ENCODE results near the gene PIGQ. TPM values are rescaled to one million over a fixed set of nuclear protein-coding genes. Genes with fewer than 3 reads are reported as not detected.

PIGQ gene
- total RNA-seq, 2 experiments from 2014 or later, result 22.8 to 27.0 TPM

DNA sequence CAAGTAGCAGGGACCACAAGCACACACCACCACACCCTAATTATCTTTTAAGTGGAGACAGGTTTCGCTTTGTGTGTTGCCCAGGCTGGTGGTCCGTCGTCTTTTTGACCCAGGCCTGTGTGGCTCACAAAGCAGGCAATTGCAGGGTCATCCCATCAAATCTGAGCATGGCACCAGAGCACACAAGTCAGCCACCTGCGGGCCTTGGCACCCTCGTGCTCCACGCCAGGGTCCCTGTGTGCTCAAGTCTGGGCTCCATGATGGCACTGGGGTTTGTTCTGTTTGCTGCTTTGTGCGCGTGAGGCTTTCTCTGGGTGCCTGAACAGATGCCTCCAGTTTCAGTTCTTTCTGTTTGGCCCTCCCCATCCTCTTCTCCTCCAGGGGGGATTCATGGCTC is 44.6 kb upstream of the PIGQ start:
- ChIA-PET POLR2A (interaction anchor here (0.9 kb wide), 1 partner anchor 65 kb away, joined by 3 read pairs; no protein-coding TSS in a partner anchor), CTCF (no interaction called here)
- no peak for DNase-seq
- no peaks in the 10 kb centered on the region for H3K36me3 ChIP-seq (ENCODE audit: insufficient read depth, low read length)
- H3K36me3 Mint-ChIP-seq (ENCODE audit: low read depth), result no peaks in the 10 kb centered on the region
- no peaks in the 10 kb centered on the region for H3K9me3 ChIP-seq (ENCODE audit: control insufficient read depth in 1 of 2, insufficient read depth in 1 of 2, low read length in 2 of 2)
- no peaks in the 10 kb centered on the region for H3K27me3 Mint-ChIP-seq
- no peak for TF ChIP-seq CTCF (IDR thresholded peaks at IDR 0.05)
- no peak for ATAC-seq (ENCODE audit: poor library complexity)
- H3K27me3 ChIP-seq (ENCODE audit: control insufficient read depth in 1 of 2, insufficient read depth in 2 of 2, low read length in 2 of 2), result no peaks in the 10 kb centered on the region
- intact Hi-C loops (cut with DNase I, micrococcal nuclease), result loop anchor here (5.0 kb wide), 4 partner anchors 87 to 298 kb away; partner anchors contain the start of genes LUC7L (in 1 of the 2), PGAP6 (in 1 of the 2) and RAB11FIP3 (in 1 of the 2)
- H3K9me3 Mint-ChIP-seq, result no peaks in the 10 kb centered on the region
- no peak overlapping the region for H3K27ac ChIP-seq (ENCODE audit: low read depth in 1 of 2, low read length in 2 of 2)
- H3K4me1 Mint-ChIP-seq (ENCODE audit: low read depth), result peaks cover 21% of the 10 kb centered on the region
- peak overlapping the region; percentile 70 for H3K4me3 Mint-ChIP-seq
- H3K4me1 ChIP-seq (ENCODE audit: insufficient read depth, low read length), result peaks cover 41% of the 10 kb centered on the region
- H3K4me3 ChIP-seq (ENCODE audit: low read length), result no peak overlapping the region
- peak overlapping the region; percentile 80 for H3K27ac Mint-ChIP-seq

DNA sequence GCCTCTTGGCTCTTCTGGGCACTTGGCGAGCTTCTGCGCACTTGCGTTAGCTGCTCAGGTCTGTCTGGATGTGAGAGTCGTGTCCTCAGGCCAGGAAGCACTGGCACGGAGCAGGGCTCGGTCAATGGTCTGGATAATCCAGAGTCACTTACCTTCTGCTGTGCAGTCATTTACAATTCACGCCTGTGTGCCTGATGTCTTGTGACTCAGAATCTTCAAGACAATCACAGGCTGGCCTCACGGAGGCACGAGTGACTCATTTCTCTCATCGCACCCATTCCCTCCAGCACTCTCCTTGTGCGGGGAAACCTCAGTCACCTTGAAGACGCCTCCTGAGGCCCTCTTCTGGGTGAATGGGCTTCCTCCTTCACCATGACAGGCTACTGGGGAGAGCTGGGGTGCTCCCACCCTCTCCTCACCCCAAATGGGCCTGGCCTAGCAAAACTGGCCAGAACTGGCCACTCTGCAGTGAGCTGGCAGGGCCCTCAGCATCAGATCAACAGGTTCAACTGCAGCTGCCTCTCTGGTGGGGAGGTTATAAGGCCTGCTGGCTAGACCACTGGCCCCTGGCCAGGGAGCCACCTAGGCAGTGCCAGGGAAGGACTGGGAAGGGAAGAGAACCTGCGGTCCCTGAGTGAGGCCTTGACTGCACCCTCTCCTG is 44.1 kb upstream of the PIGQ start:
- ATAC-seq (ENCODE audit: poor library complexity) (no peak), DNase-seq (peak in 11 of 14 experiments; percentile 26 to 69 (median 46))
- TF ChIP-seq CTCF (IDR thresholded peaks at IDR 0.05), result no peak
- Histone ChIP-seq H3K27me3 (ENCODE audit: control insufficient read depth in 1 of 2, insufficient read depth in 2 of 2, low read length in 2 of 2) (no peaks in the 10 kb centered on the region), H3K4me3 (ENCODE audit: low read length) (no peak overlapping the region), H3K9me3 (ENCODE audit: control insufficient read depth in 1 of 2, insufficient read depth in 1 of 2, low read length in 2 of 2) (no peaks in the 10 kb centered on the region), H3K4me1 (ENCODE audit: insufficient read depth, low read length) (peaks cover 46% of the 10 kb centered on the region), H3K36me3 (ENCODE audit: insufficient read depth, low read length) (no peaks in the 10 kb centered on the region), H3K27ac (ENCODE audit: low read depth in 1 of 2, low read length in 2 of 2) (no peak overlapping the region)
- H3K36me3 Mint-ChIP-seq (ENCODE audit: low read depth), result no peaks in the 10 kb centered on the region
- H3K9me3 Mint-ChIP-seq, result no peaks in the 10 kb centered on the region
- ChIA-PET CTCF (no interaction called here), POLR2A (interaction anchor here (0.9 kb wide), 1 partner anchor 65 kb away, joined by 3 read pairs; no protein-coding TSS in a partner anchor)
- intact Hi-C loops (cut with DNase I, micrococcal nuclease), result loop anchor here (5.0 kb wide), 4 partner anchors 87 to 298 kb away; partner anchors contain the start of genes LUC7L (in 1 of the 2), PGAP6 (in 1 of the 2) and RAB11FIP3 (in 1 of the 2)
- peaks cover 25% of the 10 kb centered on the region for H3K4me1 Mint-ChIP-seq (ENCODE audit: low read depth)
- peak overlapping the region; percentile 80 for H3K27ac Mint-ChIP-seq
- no peaks in the 10 kb centered on the region for H3K27me3 Mint-ChIP-seq
- peak overlapping the region; percentile 70 for H3K4me3 Mint-ChIP-seq

DNA sequence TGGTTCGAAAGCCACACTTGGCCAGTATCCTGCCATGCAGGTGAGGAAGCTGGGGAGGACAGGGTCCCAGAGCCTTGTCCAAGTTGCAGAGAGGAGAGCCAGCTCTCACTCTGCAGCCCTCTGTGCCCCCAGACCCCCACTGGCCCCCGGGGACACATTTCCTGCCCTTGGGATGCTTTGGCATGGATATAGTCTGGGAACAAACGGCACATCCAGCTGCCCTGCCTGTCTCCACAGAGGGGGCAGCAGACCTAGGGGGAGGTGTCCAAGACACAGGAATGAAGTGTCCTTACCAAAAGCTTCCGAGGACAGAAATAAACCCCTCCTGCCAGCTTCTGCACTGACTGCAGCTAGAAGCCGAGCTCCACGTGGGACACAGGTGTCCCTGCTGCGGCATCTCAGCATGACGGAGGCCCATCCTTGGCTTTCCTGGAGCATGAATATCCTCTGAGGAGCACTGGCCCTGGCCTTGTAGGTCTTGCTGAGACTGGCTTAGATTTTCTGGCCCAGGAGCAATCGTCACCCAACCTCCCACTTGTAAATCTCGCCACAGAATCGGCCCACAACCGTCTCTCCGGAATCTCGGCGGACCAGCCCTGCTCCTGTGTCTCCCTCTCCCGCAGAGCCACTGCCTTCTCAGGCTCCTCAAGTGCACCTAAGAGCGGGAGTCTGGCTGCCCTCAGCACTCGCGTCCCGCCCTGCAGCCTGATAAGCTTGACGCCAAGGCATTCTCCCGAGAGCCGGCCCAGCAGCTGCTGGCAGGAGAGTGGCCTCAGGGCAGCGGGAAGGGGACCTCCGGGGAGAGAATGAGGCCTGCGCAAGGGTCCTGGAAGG is 43.4 kb upstream of the PIGQ start:
- Histone ChIP-seq H3K9me3 (ENCODE audit: control insufficient read depth in 1 of 2, insufficient read depth in 1 of 2, low read length in 2 of 2) (no peaks in the 10 kb centered on the region), H3K27me3 (ENCODE audit: control insufficient read depth in 1 of 2, insufficient read depth in 2 of 2, low read length in 2 of 2) (no peaks in the 10 kb centered on the region), H3K27ac (ENCODE audit: low read depth in 1 of 2, low read length in 2 of 2) (peak overlapping the region; percentile 73 to 80), H3K36me3 (ENCODE audit: insufficient read depth, low read length) (no peaks in the 10 kb centered on the region), H3K4me1 (ENCODE audit: insufficient read depth, low read length) (peaks cover 48% of the 10 kb centered on the region), H3K4me3 (ENCODE audit: low read length) (peak overlapping the region; percentile 78)
- no peaks in the 10 kb centered on the region for H3K27me3 Mint-ChIP-seq
- peak overlapping the region; percentile 87 for H3K4me3 Mint-ChIP-seq
- peak overlapping the region; percentile 80 for H3K27ac Mint-ChIP-seq
- intact Hi-C loops (cut with DNase I, micrococcal nuclease), result loop anchor here (1.0 to 5.0 kb wide), 7 partner anchors 43 to 299 kb away; partner anchors contain the start of genes LUC7L (in 1 of the 2), METTL26 (in 1 of the 2), PGAP6 (in 1 of the 2) and PIGQ (in 1 of the 2)
- H3K4me1 Mint-ChIP-seq (ENCODE audit: low read depth), result peaks cover 25% of the 10 kb centered on the region
- no peaks in the 10 kb centered on the region for H3K9me3 Mint-ChIP-seq
- DNase-seq, result peak in 1 of 14 experiments; percentile 12
- CTCF ChIA-PET, result no interaction called here
- no peaks in the 10 kb centered on the region for H3K36me3 Mint-ChIP-seq (ENCODE audit: low read depth)
- POLR2A ChIA-PET, result interaction anchor here (0.6 to 1.2 kb wide), 7 partner anchors 44 to 262 kb away, joined by 3 to 11 read pairs (median 4); partner anchors contain the start of genes CHTF18, METTL26, PIGQ and RPUSD1
- no peak for TF ChIP-seq CTCF (IDR thresholded peaks at IDR 0.05)
- ATAC-seq (ENCODE audit: poor library complexity), result no peak

Measured in CD4-positive, alpha-beta T cell (primary cell).